IMR-90 (cell line): ENCODE measurements around the gene GRM8. TPM values are rescaled to one million over a fixed set of nuclear protein-coding genes. Genes with fewer than 3 reads are reported as not detected.

ENCODE experiments used
- ATAC-seq: fragments of 200-7000 bp; cut with Tn5 transposase; 2 replicates; pipeline ENCODE4 v1.9.1; 2020; ENCODE audit warnings: low read depth, mild to moderate bottlenecking, moderate library complexity
- BruUV-seq: library from RNA; stranded (reverse); fragments of 400-500 nt; replicated peaks from 2 replicates; lab custom pipeline; 2021; lab: Mats Ljungman, UMichigan
- CTCF ChIA-PET: fragments of 300-600 bp; formaldehyde crosslinking; extraction: SDS; loops from one replicate; lab custom pipeline; 2021; ENCODE audit warnings: antibody characterized with exemption; lab: Yijun Ruan, JAX
- POLR2A ChIA-PET: fragments of 300-600 bp; sonication (Branson Sonifier 250); formaldehyde crosslinking; loops from one replicate; lab custom pipeline; 2022; ENCODE audit warnings: antibody characterized with exemption; ENCODE audit not compliant: unreplicated experiment; lab: Charles Lee
- DNase-seq: peaks from one replicate; pipeline ENCODE4 v3.0.0; 2013
- H2AFZ ChIP-seq: replicated peaks from 2 replicates; pipeline ENCODE3; 2013; ENCODE audit warnings: low read length, mild to moderate bottlenecking; ENCODE audit not compliant: poor library complexity
- H2AK5ac ChIP-seq: 2 replicates; pipeline ENCODE4 v1.6.1; 2013; ENCODE audit warnings: low read depth, low read length, inconsistent platforms
- H2AK9ac ChIP-seq: replicated peaks from 2 replicates; pipeline ENCODE3; 2013; ENCODE audit warnings: mild to moderate bottlenecking, low read depth, low read length, moderate library complexity; ENCODE audit not compliant: poor library complexity
- H2BK120ac ChIP-seq: 2 replicates; pipeline ENCODE4 v1.6.1; 2013; ENCODE audit warnings: low read depth, low read length, inconsistent platforms
- H2BK15ac ChIP-seq: 3 replicates; pipeline ENCODE4 v1.6.1; 2013; ENCODE audit warnings: low read depth, low read length, inconsistent platforms
- H2BK20ac ChIP-seq: 2 replicates; pipeline ENCODE4 v1.6.1; 2013; ENCODE audit warnings: low read depth, mild to moderate bottlenecking, inconsistent platforms, low read length, moderate library complexity
- H2BK5ac ChIP-seq: 2 replicates; pipeline ENCODE4 v1.6.1; 2013; ENCODE audit warnings: mild to moderate bottlenecking, low read depth, low read length, inconsistent platforms; ENCODE audit not compliant: poor library complexity, severe bottlenecking
- H3K14ac ChIP-seq: replicated peaks from 2 replicates; pipeline ENCODE4 v1.6.1; 2013; ENCODE audit warnings: low read depth, low read length, inconsistent platforms
- H3K18ac ChIP-seq: 2 replicates; pipeline ENCODE4 v1.6.1; 2013; ENCODE audit warnings: low read depth, low read length, control low read depth
- H3K23ac ChIP-seq: 2 replicates; pipeline ENCODE4 v1.6.1; 2013; ENCODE audit warnings: low read depth, low read length, inconsistent platforms
- H3K27ac ChIP-seq: 2 replicates; pipeline ENCODE4 v1.5.1; 2013; ENCODE audit warnings: mild to moderate bottlenecking, control low read depth, low read length; ENCODE audit not compliant: insufficient read depth
- H3K27me3 ChIP-seq: 2 replicates; pipeline ENCODE4 v1.6.1; 2013; ENCODE audit warnings: low read length; ENCODE audit not compliant: control insufficient read depth, insufficient read depth
- H3K36me3 ChIP-seq: 2 replicates; pipeline ENCODE4 v1.6.1; 2013; ENCODE audit warnings: low read length, mixed read lengths; ENCODE audit not compliant: control insufficient read depth, insufficient read depth
- H3K4ac ChIP-seq: 2 replicates; pipeline ENCODE4 v1.6.1; 2013; ENCODE audit warnings: low read depth, low read length, inconsistent platforms
- H3K4me1 ChIP-seq: 2 replicates; pipeline ENCODE4 v1.6.1; 2013; ENCODE audit warnings: low read length, mixed read lengths; ENCODE audit not compliant: control insufficient read depth, insufficient read depth
- H3K4me2 ChIP-seq: 2 replicates; pipeline ENCODE4 v1.6.1; 2013; ENCODE audit warnings: low read depth, mild to moderate bottlenecking, control low read depth, low read length, moderate library complexity
- H3K4me3 ChIP-seq: 2 replicates; pipeline ENCODE4 v1.5.1; 2013; ENCODE audit warnings: low read depth, mild to moderate bottlenecking, control low read depth, low read length, moderate library complexity; ENCODE audit not compliant: insufficient read depth
- H3K56ac ChIP-seq: 2 replicates; pipeline ENCODE4 v1.6.1; 2013; ENCODE audit warnings: low read length, inconsistent platforms; ENCODE audit not compliant: insufficient read depth; ENCODE audit errors: extremely low read depth
- H3K79me1 ChIP-seq, 2 experiments: 2 replicates each; pipeline ENCODE4 v1.6.1; 2013; ENCODE audit warnings: low read length in 2 of 2, inconsistent platforms in 1 of 2, low read depth in 1 of 2
- H3K9ac ChIP-seq: 2 replicates; pipeline ENCODE4 v1.6.1; 2013; ENCODE audit warnings: low read depth, low read length, control low read depth
- H3K9me1 ChIP-seq: 2 replicates; pipeline ENCODE4 v1.6.1; 2013; ENCODE audit warnings: low read length, inconsistent platforms; ENCODE audit not compliant: insufficient read depth
- H3K9me3 ChIP-seq: 2 replicates; pipeline ENCODE4 v1.6.1; 2013; ENCODE audit warnings: low read length; ENCODE audit not compliant: control insufficient read depth, insufficient read depth
- H4K20me1 ChIP-seq: 2 replicates; pipeline ENCODE4 v1.6.1; 2013; ENCODE audit warnings: low read length, inconsistent platforms; ENCODE audit not compliant: insufficient read depth
- H4K5ac ChIP-seq: 2 replicates; pipeline ENCODE4 v1.6.1; 2013; ENCODE audit warnings: mild to moderate bottlenecking, low read depth, low read length, control low read depth
- H4K8ac ChIP-seq, 2 experiments: 2 replicates each; pipeline ENCODE4 v1.6.1; 2013; ENCODE audit warnings: low read depth in 2 of 2, low read length in 2 of 2, control low read depth in 1 of 2, inconsistent platforms in 1 of 2
- H4K91ac ChIP-seq: 2 replicates; pipeline ENCODE4 v1.6.1; 2013; ENCODE audit warnings: low read depth, low read length, inconsistent platforms; ENCODE audit not compliant: insufficient read depth
- BHLHE40 ChIP-seq: fragments of 150-350 bp; IDR thresholded peaks from 2 replicates; pipeline ENCODE4 v1.6.1; 2016; ENCODE audit warnings: mild to moderate bottlenecking, low read depth, low read length
- CEBPB ChIP-seq: IDR thresholded peaks from 2 replicates; pipeline ENCODE4 v1.6.1; 2012; ENCODE audit warnings: low read depth, low read length, improper control_type of control experiment
- CTCF ChIP-seq: conservative IDR thresholded peaks from 2 replicates; pipeline ENCODE4 v1.5.1; 2012; ENCODE audit warnings: mild to moderate bottlenecking, low read depth, low read length, improper control_type of control experiment
- FOS ChIP-seq: fragments of 150-350 bp; IDR thresholded peaks from 2 replicates; pipeline ENCODE4 v1.6.1; 2016; ENCODE audit warnings: low read depth, low read length
- MAFK ChIP-seq: IDR thresholded peaks from 2 replicates; pipeline ENCODE4 v1.6.1; 2012; ENCODE audit warnings: low read depth, low read length, improper control_type of control experiment
- MAZ ChIP-seq: IDR thresholded peaks from 2 replicates; pipeline ENCODE4 v1.6.1; 2012; ENCODE audit warnings: low read depth, mild to moderate bottlenecking, low read length, improper control_type of control experiment, moderate library complexity, borderline replicate concordance
- MXI1 ChIP-seq: IDR thresholded peaks from 2 replicates; pipeline ENCODE4 v1.6.1; 2012; ENCODE audit warnings: low read depth, mild to moderate bottlenecking, low read length, moderate library complexity, borderline replicate concordance
- RCOR1 ChIP-seq: IDR thresholded peaks from 2 replicates; pipeline ENCODE4 v1.6.1; 2012; ENCODE audit warnings: mild to moderate bottlenecking, low read length, improper control_type of control experiment; ENCODE audit not compliant: insufficient replicate concordance
- RFX5 ChIP-seq: IDR thresholded peaks from 2 replicates; pipeline ENCODE4 v1.8.0; 2012; ENCODE audit warnings: low read depth, mild to moderate bottlenecking, low read length, moderate library complexity
- SMC3 ChIP-seq: fragments of 150-350 bp; IDR thresholded peaks from 2 replicates; pipeline ENCODE4 v1.6.1; 2016; ENCODE audit warnings: low read depth, mild to moderate bottlenecking, antibody characterized with exemption, low read length, moderate library complexity
- USF2 ChIP-seq: fragments of 150-350 bp; IDR thresholded peaks from 2 replicates; pipeline ENCODE4 v1.6.1; 2017; ENCODE audit warnings: mild to moderate bottlenecking, antibody characterized with exemption, low read length, low read depth
- WGBS, 2 experiments: methylation state at CpG; one replicate each; pipeline versions ENCODE4 v1.1.5 to v1.1.7; 2013; ENCODE audit warnings: missing lambda C conversion rate in 2 of 2; ENCODE audit not compliant: insufficient read length in 1 of 2; ENCODE audit errors: extremely low coverage in 2 of 2; 5-methylcytosine and 5-hydroxymethylcytosine counted together
- dilution Hi-C: fragments of 300-500 bp; cut with HindIII; formaldehyde crosslinking; loops from one replicate; pipeline ENCODE4 v1.14.3; 2018; ENCODE audit warnings: low sequenced_read_pairs; ENCODE audit not compliant: unreplicated experiment
- in situ Hi-C: fragments of 300-500 bp; cut with MboI; formaldehyde crosslinking; loops from 3 replicates; pipeline ENCODE4 v1.14.3; 2019; ENCODE audit warnings: low sequenced_read_pairs, inconsistent platforms, mixed read lengths
- intact Hi-C: fragments of 100-400 bp; cut with micrococcal nuclease; formaldehyde crosslinking; loops from 2 replicates; pipeline ENCODE4 v1.10.0; 2022
- polyA plus RNA-seq, 3 experiments: library from polyadenylated mRNA; depleted of rRNA; stranded (reverse); fragments of >200 nt; gene quantifications; 2 replicates each; pipeline ENCODE4 v1.2.3, GENCODE V29; 2012; ENCODE audit warnings: low replicate concordance in 1 of 3
- total RNA-seq: library from RNA; depleted of rRNA; stranded (reverse); fragments of >200 nt; gene quantifications from 2 replicates; pipeline ENCODE4 v1.2.3, GENCODE V29; 2012
- TF ChIP-seq, protein P1 (sequence below): fragments of 150-350 bp; IDR thresholded peaks from 2 replicates; pipeline ENCODE4 v1.6.1; 2016; ENCODE audit warnings: low read depth, mild to moderate bottlenecking, low read length, moderate library complexity, borderline replicate concordance

The GRM8 gene
- total and polyA plus RNA-seq, 2 of the 4 experiments (the other 2 are of a cell fraction): not detected

- Histone ChIP-seq H2BK20ac (no peak overlapping the region), H3K18ac (no peak overlapping the region), H3K9me3 (peaks cover 8% of the 10 kb centered on the region), H3K36me3 (no peaks in the 10 kb centered on the region), H4K5ac (no peak overlapping the region), H3K79me1 (no peaks in the 10 kb centered on the region), H3K23ac (no peak overlapping the region), H3K14ac (no peak overlapping the region), H3K27ac (no peak overlapping the region), H2AFZ (no peak overlapping the region), H3K4ac (no peak overlapping the region), H3K56ac (no peak overlapping the region), H3K9ac (no peak overlapping the region), H3K9me1 (no peaks in the 10 kb centered on the region), H2BK15ac (no peak overlapping the region), H2BK120ac (no peak overlapping the region), H2AK9ac (no peak overlapping the region), H3K4me1 (no peaks in the 10 kb centered on the region), H3K27me3 (no peaks in the 10 kb centered on the region), H4K8ac (no peak overlapping the region), H4K91ac (no peak overlapping the region), H3K4me3 (no peak overlapping the region), H3K4me2 (no peak overlapping the region), H2AK5ac (no peak overlapping the region), H4K20me1 (no peaks in the 10 kb centered on the region), H2BK5ac (no peak overlapping the region)
- dilution Hi-C loops: no loop called here
- intact Hi-C loops: no loop called here
- in situ Hi-C loops: no loop called here
- WGBS, 2 experiments: no CpG with 5 or more reads among the region's 2 CpGs
- no TSS peak for BruUV-seq
- TF ChIP-seq MAZ (no peak), CEBPB (no peak), MXI1 (no peak), BHLHE40 (no peak), MAFK (no peak), FOS (no peak), RCOR1 (no peak), CTCF (no peak), SMC3 (no peak), RFX5 (no peak), USF2 (no peak)
- TF ChIP-seq, protein P1, sequence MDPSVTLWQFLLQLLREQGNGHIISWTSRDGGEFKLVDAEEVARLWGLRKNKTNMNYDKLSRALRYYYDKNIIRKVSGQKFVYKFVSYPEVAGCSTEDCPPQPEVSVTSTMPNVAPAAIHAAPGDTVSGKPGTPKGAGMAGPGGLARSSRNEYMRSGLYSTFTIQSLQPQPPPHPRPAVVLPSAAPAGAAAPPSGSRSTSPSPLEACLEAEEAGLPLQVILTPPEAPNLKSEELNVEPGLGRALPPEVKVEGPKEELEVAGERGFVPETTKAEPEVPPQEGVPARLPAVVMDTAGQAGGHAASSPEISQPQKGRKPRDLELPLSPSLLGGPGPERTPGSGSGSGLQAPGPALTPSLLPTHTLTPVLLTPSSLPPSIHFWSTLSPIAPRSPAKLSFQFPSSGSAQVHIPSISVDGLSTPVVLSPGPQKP: no peak
- DNase-seq (no peak), ATAC-seq (no peak)
- CTCF ChIA-PET: no interaction called here
- POLR2A ChIA-PET: no interaction called here
These were observed 726.8 kb downstream of the GRM8 start for GRCh38 chr7:126525906-126526305.
